Measurements from ENCODE around the gene RPGR.

The RPGR gene

GRCh38 chrX:38327007-38327774 lies at the start of gene RPGR:
RPGR (minus strand) TSS chrX:38327509; CDS start chrX:38327367, 142 bp downstream.
- peak; percentile 78 for DNase-seq (ENCODE audit: low read depth in 2 of 2)

GRCh38 chrX:38376747-38377146 lies 49.4 kb upstream of the RPGR start:
- no peak for DNase-seq (ENCODE audit: low read depth in 2 of 2)

GRCh38 chrX:38375891-38376290 lies 48.6 kb upstream of the RPGR start:
- no peak for DNase-seq (ENCODE audit: low read depth in 2 of 2)

GRCh38 chrX:38374431-38374830 lies 47.1 kb upstream of the RPGR start:
- DNase-seq (ENCODE audit: low read depth in 2 of 2): no peak

- DNase-seq (ENCODE audit: low read depth in 2 of 2): no peak
Measured at GRCh38 chrX:38371641-38372040, 44.3 kb upstream of the RPGR start.

- no peak for DNase-seq (ENCODE audit: low read depth in 2 of 2)
Measured at GRCh38 chrX:38368774-38369173, 41.5 kb upstream of the RPGR start.

- no peak for DNase-seq (ENCODE audit: low read depth in 2 of 2)
Measured at GRCh38 chrX:38365954-38366353, 38.6 kb upstream of the RPGR start.

- DNase-seq (ENCODE audit: low read depth in 2 of 2): no peak
Measured at GRCh38 chrX:38363046-38363445, 35.7 kb upstream of the RPGR start.

GRCh38 chrX:38357747-38358673 lies 30.7 kb upstream of the RPGR start:
- DNase-seq (ENCODE audit: low read depth in 2 of 2): no peak

GRCh38 chrX:38356401-38356800 lies 29.1 kb upstream of the RPGR start:
- no peak for DNase-seq (ENCODE audit: low read depth in 2 of 2)

GRCh38 chrX:38352362-38352761 lies 25.1 kb upstream of the RPGR start, which contains the start of gene OTC:
OTC (plus strand) TSS chrX:38352604; CDS start chrX:38352697, 93 bp downstream.
- no peak for DNase-seq (ENCODE audit: low read depth in 2 of 2)

GRCh38 chrX:38351346-38351745 lies 24.0 kb upstream of the RPGR start:
- DNase-seq (ENCODE audit: low read depth in 2 of 2): no peak

GRCh38 chrX:38347136-38347535 lies 19.8 kb upstream of the RPGR start:
- DNase-seq (ENCODE audit: low read depth in 2 of 2): no peak

- DNase-seq (ENCODE audit: low read depth in 2 of 2): no peak
Measured at GRCh38 chrX:38346150-38346549, 18.8 kb upstream of the RPGR start.

GRCh38 chrX:38342853-38343778 lies 15.8 kb upstream of the RPGR start:
- no peak for DNase-seq (ENCODE audit: low read depth in 2 of 2)

- DNase-seq (ENCODE audit: low read depth in 2 of 2): no peak
Measured at GRCh38 chrX:38341442-38341841, 14.1 kb upstream of the RPGR start.

- no peak for DNase-seq (ENCODE audit: low read depth in 2 of 2)
Measured at GRCh38 chrX:38336538-38337240, 9.4 kb upstream of the RPGR start.

- DNase-seq (ENCODE audit: low read depth in 2 of 2): no peak
Measured at GRCh38 chrX:38335382-38335781, 8.1 kb upstream of the RPGR start.

- DNase-seq (ENCODE audit: low read depth in 2 of 2): no peak
Measured at GRCh38 chrX:38332505-38332904, 5.2 kb upstream of the RPGR start.

GRCh38 chrX:38327775-38328081 lies 419 bp upstream of the RPGR start:
- no peak for DNase-seq (ENCODE audit: low read depth in 2 of 2)

- no peak for DNase-seq (ENCODE audit: low read depth in 2 of 2)
Measured at GRCh38 chrX:38326086-38326485, 1.2 kb downstream of the RPGR start.

All from stimulated activated CD8-positive, alpha-beta memory T cell treated with anti-CD3 and anti-CD28 coated beads, Interleukin-7, amount 100 ng/mL, for 1 hour (primary cell).